SJSA1 (cell line): Measurements from ENCODE around the gene RADIL. TPM values are rescaled to one million over a fixed set of nuclear protein-coding genes. Genes with fewer than 3 reads are reported as not detected.

Experiments
- DNase-seq, 2 experiments: peaks; one replicate each; pipeline ENCODE4 v3.0.0-alpha.2; 2015 to 2020; ENCODE audit warnings: low spot score in 2 of 2, low read depth in 1 of 2
- H3K27ac ChIP-seq: fragments of 250-450 bp; sonication (Bioruptor Pico); 2 replicates; pipeline ENCODE4 v1.5.1; 2020; ENCODE audit warnings: mild to moderate bottlenecking, moderate library complexity
- H3K27me3 ChIP-seq: fragments of 250-450 bp; sonication (Bioruptor Pico); replicated peaks from 2 replicates; pipeline ENCODE4 v1.5.1; 2020; ENCODE audit warnings: mild to moderate bottlenecking, moderate library complexity
- H3K36me3 ChIP-seq: fragments of 250-450 bp; sonication (Bioruptor Pico); 2 replicates; pipeline ENCODE4 v1.5.1; 2020; ENCODE audit warnings: mild to moderate bottlenecking
- H3K4me1 ChIP-seq: fragments of 250-450 bp; sonication (Bioruptor Pico); replicated peaks from 2 replicates; pipeline ENCODE4 v1.6.1; 2021; ENCODE audit warnings: mild to moderate bottlenecking
- H3K4me3 ChIP-seq: fragments of 250-450 bp; sonication (Bioruptor Pico); 2 replicates; pipeline ENCODE4 v1.5.1; 2020; ENCODE audit warnings: mild to moderate bottlenecking
- H3K9me3 ChIP-seq: fragments of 250-450 bp; sonication (Bioruptor Pico); replicated peaks from 2 replicates; pipeline ENCODE4 v1.5.1; 2020; ENCODE audit warnings: mild to moderate bottlenecking
- total RNA-seq: library from RNA; depleted of rRNA; stranded (reverse); fragments of >200 nt; shearing (Covaris generic); gene quantifications from 2 replicates; pipeline ENCODE4 v1.2.3, GENCODE V29; 2014

RADIL gene
- total RNA-seq, 1 experiment from 2014 or later, result 0.24 TPM

GRCh38 chr7:4763794-4764185, 119.7 kb downstream of the RADIL start:
- no peaks in the 10 kb centered on the region for H3K27me3 ChIP-seq
- no peak overlapping the region for H3K4me3 ChIP-seq
- H3K9me3 ChIP-seq, result no peaks in the 10 kb centered on the region
- DNase-seq, result no peak
- peaks cover 75% of the 10 kb centered on the region for H3K36me3 ChIP-seq
- no peak overlapping the region for H3K27ac ChIP-seq
- H3K4me1 ChIP-seq, result no peaks in the 10 kb centered on the region

- peaks cover 80% of the 10 kb centered on the region for H3K36me3 ChIP-seq
- H3K4me1 ChIP-seq, result no peaks in the 10 kb centered on the region
- no peak overlapping the region for H3K27ac ChIP-seq
- no peak for DNase-seq
- H3K9me3 ChIP-seq, result no peaks in the 10 kb centered on the region
- no peaks in the 10 kb centered on the region for H3K27me3 ChIP-seq
- no peak overlapping the region for H3K4me3 ChIP-seq
Measured at GRCh38 chr7:4763091-4763793, 120.3 kb downstream of the RADIL start.

- Histone ChIP-seq H3K4me3 (no peak overlapping the region), H3K9me3 (no peaks in the 10 kb centered on the region), H3K36me3 (peaks cover 84% of the 10 kb centered on the region), H3K27me3 (no peaks in the 10 kb centered on the region), H3K4me1 (no peaks in the 10 kb centered on the region), H3K27ac (no peak overlapping the region)
- peak in 1 of 2 experiments; percentile 49 for DNase-seq
Measured at GRCh38 chr7:4762121-4763055, 121.1 kb downstream of the RADIL start.

GRCh38 chr7:4760952-4761351, 122.6 kb downstream of the RADIL start:
- Histone ChIP-seq H3K9me3 (no peaks in the 10 kb centered on the region), H3K36me3 (peaks cover 91% of the 10 kb centered on the region), H3K27me3 (no peaks in the 10 kb centered on the region), H3K4me1 (no peaks in the 10 kb centered on the region), H3K4me3 (no peak overlapping the region), H3K27ac (no peak overlapping the region)
- DNase-seq, result no peak

GRCh38 chr7:4759211-4759610, 124.3 kb downstream of the RADIL start:
- Histone ChIP-seq H3K9me3 (no peaks in the 10 kb centered on the region), H3K4me3 (no peak overlapping the region), H3K36me3 (peaks cover 91% of the 10 kb centered on the region), H3K27me3 (no peaks in the 10 kb centered on the region), H3K27ac (no peak overlapping the region), H3K4me1 (no peaks in the 10 kb centered on the region)
- DNase-seq, result no peak

- no peaks in the 10 kb centered on the region for H3K9me3 ChIP-seq
- no peak overlapping the region for H3K27ac ChIP-seq
- H3K27me3 ChIP-seq, result no peaks in the 10 kb centered on the region
- DNase-seq, result no peak
- peaks cover 90% of the 10 kb centered on the region for H3K36me3 ChIP-seq
- H3K4me1 ChIP-seq, result no peaks in the 10 kb centered on the region
- H3K4me3 ChIP-seq, result no peak overlapping the region
Measured at GRCh38 chr7:4758791-4759190, 124.7 kb downstream of the RADIL start.

GRCh38 chr7:4758111-4758510, 125.4 kb downstream of the RADIL start:
- Histone ChIP-seq H3K27me3 (no peaks in the 10 kb centered on the region), H3K9me3 (no peaks in the 10 kb centered on the region), H3K4me1 (no peaks in the 10 kb centered on the region), H3K36me3 (peaks cover 89% of the 10 kb centered on the region), H3K4me3 (no peak overlapping the region), H3K27ac (no peak overlapping the region)
- DNase-seq, result no peak

GRCh38 chr7:4755045-4755444, 128.5 kb downstream of the RADIL start:
- Histone ChIP-seq H3K4me3 (no peak overlapping the region), H3K36me3 (peaks cover 69% of the 10 kb centered on the region), H3K27me3 (no peaks in the 10 kb centered on the region), H3K4me1 (no peaks in the 10 kb centered on the region), H3K9me3 (no peaks in the 10 kb centered on the region), H3K27ac (no peak overlapping the region)
- DNase-seq, result no peak

- H3K4me1 ChIP-seq, result no peaks in the 10 kb centered on the region
- no peak overlapping the region for H3K27ac ChIP-seq
- H3K4me3 ChIP-seq, result no peak overlapping the region
- DNase-seq, result no peak
- no peaks in the 10 kb centered on the region for H3K27me3 ChIP-seq
- no peaks in the 10 kb centered on the region for H3K9me3 ChIP-seq
- peaks cover 67% of the 10 kb centered on the region for H3K36me3 ChIP-seq
Measured at GRCh38 chr7:4754433-4755010, 129.0 kb downstream of the RADIL start.

- Histone ChIP-seq H3K36me3 (peaks cover 62% of the 10 kb centered on the region), H3K9me3 (no peaks in the 10 kb centered on the region), H3K27me3 (no peaks in the 10 kb centered on the region), H3K4me3 (no peak overlapping the region), H3K4me1 (no peaks in the 10 kb centered on the region), H3K27ac (no peak overlapping the region)
- peak; percentile 53 to 83 for DNase-seq
Measured at GRCh38 chr7:4753598-4754432, 129.7 kb downstream of the RADIL start.

- Histone ChIP-seq H3K36me3 (peaks cover 53% of the 10 kb centered on the region), H3K9me3 (no peaks in the 10 kb centered on the region), H3K4me3 (no peak overlapping the region), H3K27me3 (no peaks in the 10 kb centered on the region), H3K4me1 (peaks cover 5% of the 10 kb centered on the region), H3K27ac (no peak overlapping the region)
- no peak for DNase-seq
Measured at GRCh38 chr7:4751398-4751947, 132.0 kb downstream of the RADIL start.

- no peaks in the 10 kb centered on the region for H3K27me3 ChIP-seq
Measured at GRCh38 chr7:4749798-4750197, 133.7 kb downstream of the RADIL start.

GRCh38 chr7:4749363-4749762, 134.2 kb downstream of the RADIL start:
- H3K36me3 ChIP-seq, result peaks cover 32% of the 10 kb centered on the region
- no peak overlapping the region for H3K27ac ChIP-seq
- no peak for DNase-seq
- no peaks in the 10 kb centered on the region for H3K9me3 ChIP-seq
- H3K4me3 ChIP-seq, result no peak overlapping the region
- peaks cover 17% of the 10 kb centered on the region for H3K4me1 ChIP-seq
- H3K27me3 ChIP-seq, result no peaks in the 10 kb centered on the region

More at GRCh38 chr7:4749798-4750197, 133.7 kb downstream of the RADIL start:
- Histone ChIP-seq H3K36me3 (peaks cover 37% of the 10 kb centered on the region), H3K4me1 (peaks cover 13% of the 10 kb centered on the region), H3K9me3 (no peaks in the 10 kb centered on the region), H3K4me3 (no peak overlapping the region), H3K27ac (no peak overlapping the region)
- no peak for DNase-seq
